Breast epithelium (tissue), 3 donors: ENCODE data around the gene ZNF580.

ENCODE experiments used
- POLR2A ChIP-seq: fragments of 450-650 bp; IDR thresholded peaks from one replicate; pipeline ENCODE4 v1.6.1; 2016; ENCODE audit warnings: antibody characterized with exemption, mild to moderate bottlenecking, moderate library complexity
- TF ChIP-seq, protein P1 (sequence below), 3 donors: fragments of 450-650 bp; IDR thresholded peaks; one replicate each; pipeline ENCODE4 v1.5.1; 2016 to 2017; ENCODE audit warnings: antibody characterized with exemption in 3 of 3, mild to moderate bottlenecking in 3 of 3, moderate library complexity in 3 of 3

DNA sequence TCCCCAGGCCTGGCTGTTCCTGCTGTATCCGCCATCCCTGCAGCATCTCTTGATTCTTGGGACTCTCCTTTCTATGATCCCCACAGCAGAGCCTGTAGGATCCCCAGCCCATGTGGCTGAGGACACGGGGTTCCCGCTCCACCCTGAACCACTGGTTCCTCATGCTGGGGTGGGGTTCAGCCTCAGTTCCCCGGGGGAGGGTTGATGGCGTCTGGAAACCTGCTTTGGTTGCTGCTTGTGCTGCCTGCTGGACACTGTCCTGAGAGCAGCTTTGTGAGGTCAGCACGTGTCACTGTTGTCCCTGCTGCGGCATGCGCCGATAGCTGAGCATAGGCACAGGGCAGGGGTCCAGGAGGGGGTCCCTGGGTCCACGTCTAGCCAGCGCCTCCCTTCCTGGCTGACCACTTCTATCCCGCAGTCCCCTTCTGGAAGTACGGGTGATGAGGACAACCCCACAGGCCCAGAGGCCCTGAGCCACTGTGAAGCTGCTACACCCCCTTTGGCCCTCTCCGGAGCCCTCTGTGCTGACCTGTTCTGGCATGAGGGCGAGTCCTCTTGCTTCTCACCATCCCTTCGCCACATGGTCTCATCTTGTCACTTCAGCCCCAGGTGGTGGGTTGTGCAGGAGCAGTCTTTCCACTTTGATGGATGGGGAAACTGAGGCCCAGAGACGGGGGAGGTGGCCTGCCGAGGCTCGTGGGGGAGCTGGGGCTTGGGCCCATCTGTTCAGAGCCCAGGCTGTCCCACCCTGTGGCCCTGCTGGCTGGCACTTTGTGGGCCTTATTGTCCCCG is 39.7 kb downstream of the ZNF580 start:
- TF ChIP-seq POLR2A, result no peak
- TF ChIP-seq, protein P1, sequence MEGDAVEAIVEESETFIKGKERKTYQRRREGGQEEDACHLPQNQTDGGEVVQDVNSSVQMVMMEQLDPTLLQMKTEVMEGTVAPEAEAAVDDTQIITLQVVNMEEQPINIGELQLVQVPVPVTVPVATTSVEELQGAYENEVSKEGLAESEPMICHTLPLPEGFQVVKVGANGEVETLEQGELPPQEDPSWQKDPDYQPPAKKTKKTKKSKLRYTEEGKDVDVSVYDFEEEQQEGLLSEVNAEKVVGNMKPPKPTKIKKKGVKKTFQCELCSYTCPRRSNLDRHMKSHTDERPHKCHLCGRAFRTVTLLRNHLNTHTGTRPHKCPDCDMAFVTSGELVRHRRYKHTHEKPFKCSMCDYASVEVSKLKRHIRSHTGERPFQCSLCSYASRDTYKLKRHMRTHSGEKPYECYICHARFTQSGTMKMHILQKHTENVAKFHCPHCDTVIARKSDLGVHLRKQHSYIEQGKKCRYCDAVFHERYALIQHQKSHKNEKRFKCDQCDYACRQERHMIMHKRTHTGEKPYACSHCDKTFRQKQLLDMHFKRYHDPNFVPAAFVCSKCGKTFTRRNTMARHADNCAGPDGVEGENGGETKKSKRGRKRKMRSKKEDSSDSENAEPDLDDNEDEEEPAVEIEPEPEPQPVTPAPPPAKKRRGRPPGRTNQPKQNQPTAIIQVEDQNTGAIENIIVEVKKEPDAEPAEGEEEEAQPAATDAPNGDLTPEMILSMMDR (IDR thresholded peaks at IDR 0.05), result no peak
